Thyroid gland (tissue), 4 donors: Measurements from ENCODE around the gene EVA1C. TPM values are rescaled to one million over a fixed set of nuclear protein-coding genes. Genes with fewer than 3 reads are reported as not detected.
"Not testable (repeated sequence)": the region's sequence is repeated elsewhere in the genome, so short reads cannot be mapped to it uniquely, and the experiment has no call there.

Experiments
- DNase-seq, 2 donors: peaks; one replicate each; pipeline ENCODE4 v3.0.0-alpha.2; 2019
- H3K27ac ChIP-seq, 3 donors: fragments of 200-600 bp; sonication (generic); 1 replicate in 2 of 3; 2 replicates in 1 of 3; pipeline ENCODE4 v1.5.1; 2016 to 2019; ENCODE audit warnings: mild to moderate bottlenecking in 1 of 3, moderate library complexity in 1 of 3
- H3K27me3 ChIP-seq: fragments of 200-600 bp; sonication (generic); one replicate; pipeline ENCODE4 v1.5.1; 2019
- H3K36me3 ChIP-seq, 2 donors: fragments of 200-600 bp; sonication (generic); one replicate each; pipeline ENCODE4 v1.5.1; 2016 to 2019
- H3K4me1 ChIP-seq, 2 donors: fragments of 200-600 bp; sonication (generic); one replicate each; pipeline ENCODE4 v1.5.1; 2017 to 2019
- H3K4me3 ChIP-seq, 3 donors: fragments of 200-600 bp; sonication (generic); replicated peaks in 1 of 3; 1 replicate in 2 of 3; 2 replicates in 1 of 3; pipeline ENCODE4 v1.5.1; 2016; ENCODE audit warnings: mild to moderate bottlenecking in 1 of 3
- H3K9me3 ChIP-seq: fragments of 200-600 bp; sonication (generic); one replicate; pipeline ENCODE4 v1.5.1; 2017
- POLR2A ChIP-seq, 2 donors: fragments of 450-650 bp; IDR thresholded peaks; one replicate each; pipeline ENCODE4 v1.6.1; 2017; ENCODE audit warnings: antibody characterized with exemption in 2 of 2, mild to moderate bottlenecking in 2 of 2, moderate library complexity in 1 of 2
- WGBS, 2 donors: methylation state at CpG; one replicate each; pipeline ENCODE4 v1.1.5; 2017; 5-methylcytosine and 5-hydroxymethylcytosine counted together
- intact Hi-C: fragments of 100-400 bp; cut with DNase I; formaldehyde crosslinking; loops from one replicate; pipeline ENCODE4 v1.15.1; 2023
- total RNA-seq, 4 donors: library from RNA; depleted of rRNA; stranded (reverse); fragments of >200 nt; gene quantifications; one replicate each; pipeline ENCODE4 v1.2.3, GENCODE V29; 2016
- TF ChIP-seq, protein P1 (sequence below), 6 experiments: fragments of 200-600 bp in 3 of 6; fragments of 450-650 bp in 3 of 6; sonication (generic) in 3 of 6; IDR thresholded peaks; one replicate each; pipeline ENCODE4 v1.5.1; 2016 to 2019; ENCODE audit warnings: antibody characterized with exemption in 6 of 6, mild to moderate bottlenecking in 2 of 6, inconsistent platforms in 1 of 6, moderate library complexity in 1 of 6

Gene EVA1C
- total RNA-seq, 4 donors from 2014 or later: 25.4 to 44.6 (median 35.2) TPM

DNA sequence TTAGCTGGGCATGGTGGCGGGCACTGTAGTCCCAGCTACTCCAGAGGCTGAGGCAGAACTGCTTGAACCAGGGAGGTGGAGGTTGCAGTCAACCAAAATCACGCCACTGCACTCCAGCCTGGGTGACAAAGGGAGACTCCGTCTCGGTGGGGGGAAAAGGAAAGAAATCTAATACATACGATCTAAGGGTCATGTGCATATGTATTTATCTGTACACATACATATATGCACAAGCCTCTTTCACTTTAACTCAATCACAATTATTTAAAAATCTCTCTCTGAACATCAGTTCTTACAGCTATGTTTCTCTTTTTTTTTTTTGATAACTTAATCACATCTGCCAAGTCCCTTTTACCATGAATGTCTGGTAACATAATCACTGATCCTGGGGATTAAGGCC lies 34.7 kb downstream of the EVA1C start:
- DNase-seq: no peak
- Histone ChIP-seq H3K4me1 (peaks cover 21 to 27% of the 10 kb centered on the region in 2 donors), H3K27ac (no peak overlapping the region), H3K27me3 (no peaks in the 10 kb centered on the region), H3K4me3 (no peak overlapping the region), H3K9me3 (no peaks in the 10 kb centered on the region), H3K36me3 (no peaks in the 10 kb centered on the region)
- 85 to 97% methylated on average over 5 of the region's 5 CpGs for WGBS, 2 donors
- intact Hi-C loops: no loop called here
- no peak for TF ChIP-seq POLR2A (IDR thresholded peaks at IDR 0.05)
- TF ChIP-seq, protein P1, sequence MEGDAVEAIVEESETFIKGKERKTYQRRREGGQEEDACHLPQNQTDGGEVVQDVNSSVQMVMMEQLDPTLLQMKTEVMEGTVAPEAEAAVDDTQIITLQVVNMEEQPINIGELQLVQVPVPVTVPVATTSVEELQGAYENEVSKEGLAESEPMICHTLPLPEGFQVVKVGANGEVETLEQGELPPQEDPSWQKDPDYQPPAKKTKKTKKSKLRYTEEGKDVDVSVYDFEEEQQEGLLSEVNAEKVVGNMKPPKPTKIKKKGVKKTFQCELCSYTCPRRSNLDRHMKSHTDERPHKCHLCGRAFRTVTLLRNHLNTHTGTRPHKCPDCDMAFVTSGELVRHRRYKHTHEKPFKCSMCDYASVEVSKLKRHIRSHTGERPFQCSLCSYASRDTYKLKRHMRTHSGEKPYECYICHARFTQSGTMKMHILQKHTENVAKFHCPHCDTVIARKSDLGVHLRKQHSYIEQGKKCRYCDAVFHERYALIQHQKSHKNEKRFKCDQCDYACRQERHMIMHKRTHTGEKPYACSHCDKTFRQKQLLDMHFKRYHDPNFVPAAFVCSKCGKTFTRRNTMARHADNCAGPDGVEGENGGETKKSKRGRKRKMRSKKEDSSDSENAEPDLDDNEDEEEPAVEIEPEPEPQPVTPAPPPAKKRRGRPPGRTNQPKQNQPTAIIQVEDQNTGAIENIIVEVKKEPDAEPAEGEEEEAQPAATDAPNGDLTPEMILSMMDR (IDR thresholded peaks at IDR 0.05): no peak

DNA sequence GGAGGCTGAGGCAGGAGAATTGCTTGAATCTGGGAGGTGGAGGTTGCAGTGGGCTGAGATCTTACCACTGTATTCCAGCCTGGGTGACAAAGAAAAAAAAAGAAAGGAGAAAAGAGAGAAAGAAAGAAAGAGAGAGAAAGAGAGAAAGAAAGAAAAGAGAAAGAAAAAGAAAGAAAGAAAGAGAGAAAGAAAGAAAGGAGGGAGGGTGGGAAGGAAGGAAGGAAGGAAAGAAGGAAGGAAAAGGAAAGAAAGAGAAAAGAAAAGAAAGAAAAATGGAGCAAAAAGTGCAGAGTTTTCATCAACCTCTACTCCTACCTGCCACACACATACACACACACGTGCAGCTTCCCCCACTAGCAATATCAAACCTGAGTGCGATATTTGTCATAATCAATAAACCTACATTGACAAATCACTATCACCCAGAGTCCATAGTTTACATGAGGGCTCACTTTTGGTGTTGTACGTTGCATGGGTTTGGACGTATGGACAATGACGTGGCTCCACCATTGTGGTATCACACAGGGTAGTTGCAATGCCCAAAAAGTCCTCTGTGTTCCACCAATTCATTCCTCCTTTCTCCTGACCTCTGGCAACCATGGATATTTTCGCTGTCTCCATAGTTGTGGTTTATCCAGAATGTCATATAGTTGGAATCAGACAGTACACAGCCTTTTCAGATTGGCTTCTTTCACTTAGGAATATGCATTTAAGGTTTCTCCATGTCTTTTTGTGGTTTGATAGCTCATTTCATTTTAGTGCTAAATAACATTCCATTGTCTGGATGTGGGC lies 36.5 kb downstream of the EVA1C start:
- no peaks in the 10 kb centered on the region for H3K27me3 ChIP-seq
- DNase-seq: no peak

DNA sequence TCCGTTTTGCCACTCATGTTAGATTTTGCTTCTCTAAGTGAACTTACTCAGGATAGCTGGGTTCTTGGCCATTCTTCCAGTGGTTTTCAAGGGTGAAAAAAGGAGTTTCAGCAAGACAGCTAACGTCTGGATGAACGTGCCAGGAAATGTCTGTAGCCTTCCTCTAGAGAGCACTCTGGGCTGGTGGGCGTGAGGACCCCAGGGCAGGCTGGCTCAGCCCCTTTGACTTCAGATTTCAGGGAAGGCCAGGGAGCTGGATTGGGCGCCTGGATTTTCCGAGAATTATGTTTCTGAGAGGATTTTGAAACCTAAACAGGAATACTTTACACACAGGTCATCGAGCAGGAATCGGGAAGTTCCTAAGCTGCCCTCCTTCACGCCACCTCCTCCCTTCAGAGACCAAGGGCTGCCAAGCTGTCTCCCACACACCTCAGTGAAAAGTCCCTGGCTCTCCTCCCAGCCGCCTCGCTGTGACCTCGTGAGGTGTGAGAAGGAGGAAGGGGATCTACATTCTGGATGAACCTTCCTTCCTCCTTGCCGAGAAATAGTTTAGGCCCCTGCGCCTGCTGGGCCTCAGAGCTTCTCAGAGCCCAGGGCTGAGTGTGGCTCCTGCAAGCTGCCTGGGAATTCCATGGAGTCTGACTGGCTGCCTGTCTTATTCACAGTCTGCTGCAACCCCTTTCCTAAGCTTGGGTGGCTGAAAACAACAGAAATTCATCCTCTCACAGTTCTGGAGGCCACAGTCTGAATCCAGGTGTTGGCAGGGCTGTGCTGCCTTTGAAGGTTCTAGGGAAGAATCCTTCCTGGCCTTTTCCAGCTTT lies 38.6 kb downstream of the EVA1C start:
- H3K27me3 ChIP-seq, H3K9me3 ChIP-seq, intact Hi-C loops, H3K36me3 ChIP-seq, H3K4me3 ChIP-seq: not testable (repeated sequence)
- Histone ChIP-seq H3K27ac (peak overlapping the region; percentile 87 to 95 (median 93)), H3K4me1 (peaks cover 34 to 44% of the 10 kb centered on the region in 2 donors)
- WGBS, 2 donors: 18 to 30% methylated on average over 14 of the region's 14 CpGs
- DNase-seq: peak; percentile 89 to 90

More for the DNA sequence above, 36.5 kb downstream of the EVA1C start:
- H3K36me3 ChIP-seq: no peaks in the 10 kb centered on the region
- H3K4me3 ChIP-seq: no peak overlapping the region
- intact Hi-C loops: no loop called here
- H3K4me1 ChIP-seq: peaks cover 21 to 32% of the 10 kb centered on the region in 2 donors
- 89 to 96% methylated on average over 6 of the region's 6 CpGs for WGBS, 2 donors
- H3K9me3 ChIP-seq: no peaks in the 10 kb centered on the region
- TF ChIP-seq, protein P1 (IDR thresholded peaks at IDR 0.05): no peak
- TF ChIP-seq POLR2A (IDR thresholded peaks at IDR 0.05): no peak
- H3K27ac ChIP-seq: no peak overlapping the region

DNA sequence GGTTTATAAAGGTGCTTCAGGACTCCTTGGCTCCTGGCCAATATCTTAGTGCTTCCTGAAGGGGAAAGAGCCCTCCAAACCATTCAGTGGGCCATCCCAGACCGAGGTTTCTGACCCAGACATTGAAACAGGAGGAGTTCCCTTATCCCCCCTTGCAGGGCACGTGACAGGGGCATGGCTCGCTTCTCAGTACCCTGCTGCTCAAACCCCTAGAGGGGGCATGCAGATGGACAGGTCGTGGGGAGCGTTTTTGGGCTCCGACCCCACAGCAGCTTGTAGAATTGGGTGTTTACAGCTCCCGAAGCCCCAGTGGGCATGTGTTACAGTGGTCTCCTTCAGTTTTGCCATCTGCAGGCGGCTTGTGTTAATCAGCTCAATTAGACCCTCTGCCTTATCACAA lies 39.7 kb downstream of the EVA1C start:
- H3K36me3 ChIP-seq, H3K27me3 ChIP-seq, DNase-seq, H3K4me3 ChIP-seq, intact Hi-C loops, H3K9me3 ChIP-seq: not testable (repeated sequence)
- Histone ChIP-seq H3K4me1 (peaks cover 42 to 55% of the 10 kb centered on the region in 2 donors), H3K27ac (peak overlapping the region; percentile 87 to 95 (median 93))
- 81 to 95% methylated on average over 7 of the region's 8 CpGs for WGBS, 2 donors

DNA sequence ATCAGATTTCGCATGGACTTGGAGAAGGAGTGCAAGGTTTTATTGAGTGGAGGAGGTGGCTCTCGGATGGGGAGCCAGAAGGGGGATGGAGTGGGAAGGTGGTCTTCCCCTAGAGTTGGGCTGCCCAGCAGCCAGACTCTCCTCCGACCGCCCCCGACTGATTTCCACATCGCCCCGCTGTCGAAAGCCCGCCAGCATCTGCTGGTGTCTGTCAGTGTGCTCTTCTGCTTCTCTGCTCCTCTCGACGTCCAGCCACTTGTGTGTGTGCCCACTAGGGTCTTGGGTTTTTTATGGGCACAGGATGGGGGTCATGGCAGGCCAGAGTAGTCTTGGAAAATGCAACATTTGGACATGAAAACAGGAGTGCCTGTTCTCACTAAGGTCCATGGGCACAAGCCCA lies 40.1 kb downstream of the EVA1C start:
- peak overlapping the region in 2 of 3 donors; percentile 87 to 93 for H3K27ac ChIP-seq
- H3K4me1 ChIP-seq: peaks cover 46 to 59% of the 10 kb centered on the region in 2 donors
- H3K9me3 ChIP-seq: no peaks in the 10 kb centered on the region
- H3K36me3 ChIP-seq: no peaks in the 10 kb centered on the region
- H3K27me3 ChIP-seq: no peaks in the 10 kb centered on the region
- TF ChIP-seq, protein P1 (IDR thresholded peaks at IDR 0.05): no peak
- no peak for TF ChIP-seq POLR2A (IDR thresholded peaks at IDR 0.05)
- intact Hi-C loops: no loop called here
- H3K4me3 ChIP-seq: no peak overlapping the region
- no peak for DNase-seq
- 96 to 98% methylated on average over 11 of the region's 11 CpGs for WGBS, 2 donors

DNA sequence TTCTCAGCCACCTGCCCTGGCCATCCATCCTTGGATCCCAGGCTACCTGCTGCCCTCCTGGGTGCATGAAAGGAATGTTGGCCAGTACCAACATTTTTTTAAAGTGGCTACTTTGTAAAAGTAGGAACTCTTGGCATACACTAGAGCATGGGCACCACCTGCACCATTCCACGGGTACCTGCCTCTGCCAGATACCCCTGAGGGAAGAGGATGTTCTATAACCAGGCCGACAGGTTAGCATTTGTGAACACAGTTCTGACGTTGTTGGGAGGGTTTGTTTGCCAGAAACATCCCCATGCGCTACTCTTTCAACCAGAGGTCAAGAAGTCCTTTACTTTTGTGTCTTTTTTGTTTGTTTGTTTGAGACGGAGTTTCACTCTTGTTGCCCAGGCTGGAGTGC lies 43.0 kb downstream of the EVA1C start:
- Histone ChIP-seq H3K4me3 (no peak overlapping the region), H3K4me1 (peaks cover 44 to 53% of the 10 kb centered on the region in 2 donors), H3K36me3 (no peaks in the 10 kb centered on the region), H3K27ac (peak overlapping the region; percentile 56 to 77 (median 74)), H3K27me3 (no peaks in the 10 kb centered on the region), H3K9me3 (no peaks in the 10 kb centered on the region)
- WGBS, 2 donors: 35 to 37% methylated on average over 5 of the region's 5 CpGs
- intact Hi-C loops: no loop called here
- peak; percentile 73 to 79 for DNase-seq
- TF ChIP-seq POLR2A (IDR thresholded peaks at IDR 0.05): no peak
- TF ChIP-seq, protein P1 (IDR thresholded peaks at IDR 0.05): no peak
